HL-60 (cell line): ENCODE data around the gene KLF1.

Experiments
- CTCF ChIP-seq: IDR thresholded peaks from one replicate; pipeline ENCODE4 v1.5.1; 2011; ENCODE audit warnings: low read length, control low read depth, inconsistent platforms; ENCODE audit not compliant: insufficient read depth
- GABPA ChIP-seq: IDR thresholded peaks from 2 replicates; pipeline ENCODE4 v1.6.1; 2012; ENCODE audit warnings: low read depth
- POLR2AphosphoS5 ChIP-seq: IDR thresholded peaks from 2 replicates; pipeline ENCODE4 v1.6.1; 2012; ENCODE audit warnings: low read depth
- REST ChIP-seq: IDR thresholded peaks from 2 replicates; pipeline ENCODE4 v1.6.1; 2012; ENCODE audit warnings: low read depth; ENCODE audit not compliant: insufficient replicate concordance

GRCh38 chr19:12899891-12900518 lies 13.0 kb upstream of the KLF1 start:
- TF ChIP-seq CTCF (no peak), POLR2AphosphoS5 (no peak), REST (no peak), GABPA (no peak)
